Cortex of kidney (tissue), 1 donor: ENCODE data around the gene TWIST2.

ENCODE experiments used
- DNase-seq: peaks from one replicate; lab custom pipeline; 2025; lab: John Stamatoyannopoulos, UW

The TWIST2 gene

GRCh38 chr2:238856713-238857567, 9.1 kb downstream of the TWIST2 start:
- DNase-seq: no peak

- no peak for DNase-seq
Observed at GRCh38 chr2:238857959-238858358, 10.1 kb downstream of the TWIST2 start.

- no peak for DNase-seq
Observed at GRCh38 chr2:238859636-238860347, 11.9 kb downstream of the TWIST2 start.

GRCh38 chr2:238861013-238861730, 13.3 kb downstream of the TWIST2 start:
- no peak for DNase-seq

GRCh38 chr2:238861766-238862315, 14.0 kb downstream of the TWIST2 start:
- DNase-seq: no peak

GRCh38 chr2:238862701-238863100, 14.8 kb downstream of the TWIST2 start:
- DNase-seq: no peak

GRCh38 chr2:238863231-238863630, 15.3 kb downstream of the TWIST2 start:
- no peak for DNase-seq

GRCh38 chr2:238863749-238864206, 15.9 kb downstream of the TWIST2 start:
- DNase-seq: no peak

GRCh38 chr2:238864207-238865014, 16.5 kb downstream of the TWIST2 start:
- DNase-seq: no peak

GRCh38 chr2:238865015-238865719, 17.3 kb downstream of the TWIST2 start:
- DNase-seq: no peak

- DNase-seq: no peak
Observed at GRCh38 chr2:238865744-238866355, 18.0 kb downstream of the TWIST2 start.

- DNase-seq: no peak
Observed at GRCh38 chr2:238866656-238867277, 18.9 kb downstream of the TWIST2 start.

- no peak for DNase-seq
Observed at GRCh38 chr2:238868067-238868524, 20.2 kb downstream of the TWIST2 start.

- DNase-seq: no peak
Observed at GRCh38 chr2:238868616-238869292, 20.9 kb downstream of the TWIST2 start.

GRCh38 chr2:238869293-238870124, 21.6 kb downstream of the TWIST2 start:
- DNase-seq: no peak

GRCh38 chr2:238870261-238870660, 22.4 kb downstream of the TWIST2 start:
- DNase-seq: no peak

GRCh38 chr2:238872026-238872425, 24.1 kb downstream of the TWIST2 start:
- no peak for DNase-seq
